Renal cortical epithelial cell (primary cell): ENCODE results near the gene CENPT. TPM values are rescaled to one million over a fixed set of nuclear protein-coding genes. Genes with fewer than 3 reads are reported as not detected.
A peak's percentile ranks its signal among the peaks of the same experiment; 100 is the strongest.

Experiments used
- DNase-seq: peaks from one replicate; pipeline ENCODE4 v3.0.0-alpha.2; 2011; ENCODE audit warnings: low read depth
- total RNA-seq: library from RNA; depleted of rRNA; stranded (reverse); fragments of >200 nt; gene quantifications from 2 replicates; pipeline ENCODE4 v1.2.3, GENCODE V29; 2014

Gene CENPT, protein sequence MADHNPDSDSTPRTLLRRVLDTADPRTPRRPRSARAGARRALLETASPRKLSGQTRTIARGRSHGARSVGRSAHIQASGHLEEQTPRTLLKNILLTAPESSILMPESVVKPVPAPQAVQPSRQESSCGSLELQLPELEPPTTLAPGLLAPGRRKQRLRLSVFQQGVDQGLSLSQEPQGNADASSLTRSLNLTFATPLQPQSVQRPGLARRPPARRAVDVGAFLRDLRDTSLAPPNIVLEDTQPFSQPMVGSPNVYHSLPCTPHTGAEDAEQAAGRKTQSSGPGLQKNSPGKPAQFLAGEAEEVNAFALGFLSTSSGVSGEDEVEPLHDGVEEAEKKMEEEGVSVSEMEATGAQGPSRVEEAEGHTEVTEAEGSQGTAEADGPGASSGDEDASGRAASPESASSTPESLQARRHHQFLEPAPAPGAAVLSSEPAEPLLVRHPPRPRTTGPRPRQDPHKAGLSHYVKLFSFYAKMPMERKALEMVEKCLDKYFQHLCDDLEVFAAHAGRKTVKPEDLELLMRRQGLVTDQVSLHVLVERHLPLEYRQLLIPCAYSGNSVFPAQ
- total RNA-seq, result 34.7 and 37.2 TPM in 2 replicates

DNA sequence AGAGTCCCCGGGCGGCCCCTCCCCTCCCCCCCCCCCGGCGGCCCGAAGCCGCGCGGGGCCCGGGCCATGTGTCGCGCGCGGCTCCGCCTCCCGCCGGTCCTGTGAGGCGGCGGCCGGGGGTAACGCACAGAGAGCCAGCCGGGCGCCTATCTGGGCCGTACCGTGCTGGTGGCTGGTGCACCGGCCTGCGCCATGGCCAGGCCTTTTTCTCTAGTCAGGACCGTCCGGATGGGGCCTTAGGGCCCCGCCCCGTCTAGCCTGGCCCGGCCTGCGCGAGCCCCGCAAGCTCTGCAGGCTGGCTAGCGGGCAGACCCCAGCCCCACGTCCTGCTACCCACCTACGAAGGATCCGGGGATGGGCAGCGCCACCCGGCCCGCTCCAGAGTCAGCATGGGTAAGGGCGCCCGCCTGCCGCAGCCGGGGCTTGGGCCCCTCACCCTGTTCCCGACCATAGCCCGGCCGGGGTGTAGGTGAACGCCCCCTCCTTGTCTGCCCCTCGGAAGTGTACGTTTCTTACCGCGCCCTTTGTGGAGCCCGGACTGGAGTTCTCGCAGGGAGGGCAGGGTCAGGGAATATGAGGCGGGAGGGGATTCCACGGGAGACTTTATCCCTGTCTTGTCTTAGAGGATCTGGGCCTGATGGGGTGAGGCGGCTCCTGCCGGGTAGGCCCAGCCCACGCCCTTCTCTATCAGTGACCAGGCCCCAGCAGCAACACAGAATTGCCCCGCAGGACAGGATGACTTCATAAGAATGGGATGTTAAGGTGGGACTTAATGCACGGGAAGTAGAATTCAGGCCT, at the start of gene CENPT:
Gene CENPT (minus strand): TSS at position 630 of the 798 bp plus-strand sequence. CDS start 13,834 bp downstream, outside the sequence.
- peak; percentile 75 for DNase-seq

DNA sequence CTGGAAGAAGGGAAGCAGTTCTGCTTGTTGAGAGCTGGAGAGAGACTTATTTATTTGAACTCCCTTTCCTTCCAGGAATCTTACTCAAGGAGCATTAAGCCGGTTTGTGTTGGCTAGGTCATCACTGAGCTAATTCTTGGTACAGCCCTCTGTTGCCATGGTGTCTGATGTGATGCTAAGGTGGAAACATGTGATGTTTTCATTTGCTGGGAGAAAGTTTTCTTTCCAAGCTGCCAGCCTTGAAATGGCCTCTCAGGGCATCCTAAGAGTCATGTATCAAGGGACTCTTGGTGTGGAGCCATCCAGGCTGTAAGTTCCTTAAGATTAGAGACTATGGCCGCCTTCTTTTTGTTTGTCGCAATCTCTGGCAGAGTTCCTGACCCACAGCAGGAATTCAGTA, 49.7 kb upstream of the CENPT start:
- DNase-seq, result peak; percentile 60

DNA sequence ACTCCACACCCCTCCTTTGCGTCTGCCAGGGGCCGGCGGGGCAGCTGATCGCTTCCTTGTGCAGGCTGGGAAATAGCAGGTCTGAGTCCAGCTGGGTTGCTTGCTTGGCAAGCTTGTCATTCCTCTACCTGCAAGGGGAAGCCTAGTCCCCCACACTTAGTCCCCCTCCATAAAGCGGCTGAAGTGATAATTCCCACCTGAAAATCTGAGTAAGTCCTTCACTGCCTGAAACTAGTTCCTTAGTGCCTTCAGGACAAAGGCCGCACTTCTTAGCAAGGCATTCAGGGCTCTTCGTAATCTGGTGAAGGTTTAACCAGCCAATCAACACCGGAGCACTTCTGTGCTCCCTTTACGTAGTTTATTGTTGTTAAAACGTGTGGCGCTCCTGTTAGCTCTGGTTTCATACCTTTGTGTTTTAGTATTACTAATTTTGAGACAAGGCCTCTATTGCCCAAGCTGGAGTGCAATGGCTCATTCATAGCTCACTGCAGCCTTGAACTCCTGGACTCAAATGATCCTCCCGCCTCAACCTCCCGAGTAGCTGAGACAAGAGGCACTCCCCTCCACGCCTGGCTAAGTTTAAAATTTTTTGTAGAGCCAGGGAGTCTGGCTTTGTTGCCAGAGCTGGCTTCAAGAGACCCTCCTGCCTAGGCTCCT, 46.4 kb upstream of the CENPT start:
- DNase-seq, result peak; percentile 42

DNA sequence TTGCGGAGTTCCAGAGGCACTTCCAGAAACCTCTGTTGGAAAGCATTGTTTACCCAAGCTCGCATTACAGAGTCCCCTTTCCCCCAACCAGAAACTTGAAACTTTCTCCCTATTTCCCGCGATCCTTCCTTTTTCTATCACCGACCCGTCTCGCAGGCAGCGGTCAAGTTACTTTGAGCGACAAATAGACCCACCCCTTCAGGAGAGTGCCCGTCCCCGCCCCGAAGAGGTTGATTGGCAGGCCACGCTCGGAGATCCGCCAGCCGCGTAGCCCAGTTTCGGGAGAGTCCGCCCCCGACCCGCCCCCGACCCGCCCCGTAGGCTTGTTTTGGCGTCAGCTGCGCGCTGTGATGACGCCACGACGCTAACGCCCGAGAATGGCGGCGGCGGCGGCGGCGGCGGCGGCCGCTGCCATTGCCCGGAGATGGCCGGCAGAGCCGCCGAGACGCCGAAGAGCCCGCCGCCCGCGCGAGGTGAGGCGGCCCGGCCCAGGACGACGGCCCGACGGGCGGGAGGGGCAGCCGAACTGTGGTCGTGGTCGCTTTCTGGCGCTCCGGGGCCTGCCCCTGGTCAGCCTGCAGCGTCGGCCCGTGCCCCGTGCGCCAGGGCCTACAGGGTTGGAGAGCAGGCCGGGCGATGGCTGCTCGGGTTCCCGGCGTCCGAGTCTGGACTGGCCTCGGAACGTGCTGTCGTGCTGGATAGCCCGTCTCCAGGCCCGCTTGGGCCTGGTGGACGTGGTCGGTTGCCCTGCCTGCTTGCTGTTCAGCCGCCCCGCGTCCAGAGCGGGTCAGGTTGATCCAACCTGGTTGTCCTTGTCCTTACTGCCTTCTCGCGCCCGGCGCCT, 45.6 kb upstream of the CENPT start, which contains the start of gene PSKH1:
Gene PSKH1 (plus strand): TSS at position 356 of the 844 bp plus-strand sequence. CDS start 15,496 bp downstream, outside the sequence.
- peak; percentile 85 for DNase-seq

DNA sequence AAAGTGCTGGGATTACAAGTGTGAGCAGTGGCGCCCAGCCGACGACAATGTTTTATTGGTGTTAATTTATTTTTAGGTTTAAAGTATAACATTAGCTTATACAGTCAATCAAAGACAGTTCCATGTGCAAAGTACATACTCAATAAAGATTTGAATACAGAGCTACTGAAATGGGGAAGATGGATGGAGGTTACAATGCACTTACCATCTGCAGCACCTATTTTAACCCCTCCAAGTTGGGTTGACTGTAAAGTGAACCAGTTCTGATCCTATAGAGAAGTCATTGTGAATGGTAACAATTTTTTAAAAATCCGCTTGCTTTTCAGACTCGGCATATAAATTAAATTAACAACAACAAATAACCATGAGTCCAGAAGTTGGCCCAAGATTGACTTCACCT, 44.9 kb upstream of the CENPT start:
- DNase-seq, result no peak

DNA sequence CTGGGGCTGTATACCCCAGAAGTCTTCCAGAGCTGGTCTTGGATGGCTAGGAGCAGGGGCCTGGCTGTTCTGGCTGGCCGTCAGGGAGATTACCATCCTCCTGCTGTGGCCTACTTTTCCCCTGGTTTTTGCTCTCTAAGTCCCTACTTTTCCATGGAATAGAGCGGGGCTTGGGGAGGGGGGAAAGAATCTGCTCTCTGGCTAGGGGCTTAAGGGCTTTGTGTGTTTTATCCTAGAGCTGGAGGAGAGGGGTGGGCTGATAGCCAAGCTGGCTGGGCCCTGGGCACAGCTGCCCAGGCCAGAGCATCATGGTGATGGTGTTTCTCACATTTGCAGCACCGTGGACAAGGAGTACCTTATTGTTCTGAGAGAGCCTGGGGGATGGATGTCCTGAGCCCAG, 40.8 kb upstream of the CENPT start:
- DNase-seq, result no peak

DNA sequence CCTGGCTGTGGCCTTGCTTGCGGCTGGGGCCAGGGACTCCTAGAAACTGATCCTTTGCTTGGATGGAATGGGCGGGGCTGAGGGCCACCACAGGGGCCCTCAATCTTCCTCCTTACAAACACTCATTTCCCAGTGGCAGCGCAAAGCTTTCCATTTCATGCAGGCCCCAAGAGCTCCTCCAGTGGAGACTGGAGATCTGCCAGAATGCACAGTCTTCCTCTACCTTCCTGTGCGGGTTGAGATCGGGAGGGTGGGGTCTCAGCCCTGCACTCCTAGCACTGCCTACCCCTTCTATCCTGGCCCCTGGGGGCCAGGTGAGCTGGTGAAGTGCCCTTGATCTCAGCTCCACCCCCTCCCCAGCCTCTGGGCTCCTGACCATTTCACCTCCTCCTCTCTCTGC, 38.9 kb upstream of the CENPT start:
- DNase-seq, result no peak

DNA sequence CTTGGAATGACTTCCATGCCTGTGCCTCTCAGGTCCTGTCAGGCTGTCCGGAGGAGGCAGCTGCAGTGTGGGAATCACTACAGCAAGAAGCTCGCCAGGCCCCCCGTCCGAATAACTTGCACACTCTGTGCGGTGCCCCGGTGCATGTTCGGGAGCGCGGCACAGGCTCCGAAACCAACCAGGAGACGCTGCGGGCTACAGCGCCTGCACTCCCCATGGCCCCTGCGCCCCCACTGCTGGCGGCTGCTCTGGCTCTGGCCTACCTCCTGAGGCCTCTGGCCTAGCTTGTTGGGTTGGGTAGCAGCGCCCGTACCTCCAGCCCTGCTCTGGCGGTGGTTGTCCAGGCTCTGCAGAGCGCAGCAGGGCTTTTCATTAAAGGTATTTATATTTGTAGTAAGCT, 38.5 kb upstream of the CENPT start:
- DNase-seq, result no peak

DNA sequence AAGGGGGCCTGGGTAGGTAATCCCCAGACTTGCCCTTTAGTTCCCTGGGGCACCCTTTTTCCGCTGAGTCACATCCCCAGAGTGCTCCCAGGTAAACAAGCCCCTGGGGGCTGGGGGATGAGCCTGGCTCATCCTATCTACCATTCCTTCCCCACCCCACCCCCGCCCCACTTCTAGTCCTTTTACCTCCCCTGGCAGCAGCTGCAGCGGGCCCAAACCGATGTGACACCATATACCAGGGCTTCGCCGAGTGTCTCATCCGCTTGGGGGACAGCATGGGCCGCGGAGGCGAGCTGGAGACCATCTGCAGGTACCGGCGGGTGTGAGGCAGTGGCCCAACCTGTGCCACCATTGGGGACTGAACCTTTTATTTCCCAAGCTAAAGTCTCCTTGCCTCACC, 38.1 kb upstream of the CENPT start:
- DNase-seq, result no peak

DNA sequence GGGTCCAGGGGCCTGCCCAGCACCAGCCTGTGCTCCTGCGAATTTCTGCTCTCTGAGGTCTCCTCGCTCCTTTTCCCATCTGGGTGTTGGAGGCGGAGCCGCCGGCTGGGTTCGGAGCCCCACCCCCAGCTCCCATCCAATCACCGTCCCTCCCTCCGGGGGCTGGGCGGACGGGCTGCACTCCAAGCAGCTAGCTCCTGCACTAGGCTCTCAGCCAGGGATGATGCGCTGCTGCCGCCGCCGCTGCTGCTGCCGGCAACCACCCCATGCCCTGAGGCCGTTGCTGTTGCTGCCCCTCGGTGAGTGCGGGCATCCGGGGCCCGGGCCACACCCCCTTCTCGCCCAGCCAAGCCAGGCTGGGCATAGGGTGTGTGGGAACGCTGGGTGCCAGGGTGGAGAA, 37.2 kb upstream of the CENPT start, which contains the start of gene NRN1L:
Gene NRN1L (plus strand): TSS at position 202 of the 400 bp plus-strand sequence. CDS start 19 bp downstream, at position 221.
- DNase-seq, result peak; percentile 40

DNA sequence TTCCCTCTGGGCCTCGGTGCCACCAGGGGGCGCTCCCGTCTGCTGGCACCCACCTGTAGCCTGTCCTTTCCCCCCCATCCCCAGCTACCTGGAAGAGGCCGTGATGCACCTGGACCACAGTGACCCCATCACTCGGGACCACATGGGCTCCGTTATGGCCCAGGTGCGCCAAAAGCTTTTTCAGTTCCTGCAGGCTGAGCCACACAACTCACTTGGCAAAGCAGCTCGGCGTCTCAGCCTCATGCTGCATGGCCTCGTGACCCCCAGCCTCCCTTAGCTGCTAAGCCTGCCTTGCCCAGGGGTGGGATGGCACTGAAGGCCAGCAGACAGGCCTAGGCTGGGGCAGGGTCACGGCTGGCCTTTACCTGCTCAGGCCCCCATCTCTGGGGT, 36.4 kb upstream of the CENPT start:
- DNase-seq, result peak; percentile 21

DNA sequence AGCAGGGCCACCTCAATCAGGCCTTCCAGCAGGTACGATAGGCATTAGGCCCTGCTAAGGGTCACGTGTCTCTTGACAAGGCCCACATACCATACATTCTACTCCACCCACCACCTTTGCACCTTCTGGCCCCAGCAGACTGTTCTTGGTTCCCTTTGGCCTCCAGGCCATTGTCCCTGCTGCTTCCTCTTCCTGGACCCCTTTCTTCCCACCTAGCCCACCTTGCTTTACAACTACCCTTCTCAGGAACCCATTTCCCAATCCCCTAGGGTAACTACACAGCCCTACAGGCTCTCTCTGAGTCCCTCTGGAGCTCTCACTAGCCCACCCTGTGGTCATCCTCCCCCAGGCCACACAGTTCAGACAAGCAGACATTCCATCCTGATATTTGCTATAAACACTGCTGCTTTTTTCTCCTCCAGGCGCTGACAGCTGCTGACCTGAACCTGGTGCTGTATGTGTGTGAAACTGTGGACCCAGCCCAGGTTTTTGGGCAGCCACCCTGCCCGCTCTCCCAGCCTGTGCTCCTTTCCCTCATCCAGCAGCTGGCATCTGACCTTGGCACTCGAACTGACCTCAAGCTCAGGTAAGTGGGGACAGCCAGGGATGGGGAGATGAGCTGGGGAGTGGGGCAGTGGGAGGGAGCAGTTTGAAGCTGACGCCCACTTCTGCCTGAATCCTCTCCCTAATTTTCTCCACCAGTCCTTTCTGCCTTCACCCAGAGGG, 35.8 kb upstream of the CENPT start:
- DNase-seq, result no peak

DNA sequence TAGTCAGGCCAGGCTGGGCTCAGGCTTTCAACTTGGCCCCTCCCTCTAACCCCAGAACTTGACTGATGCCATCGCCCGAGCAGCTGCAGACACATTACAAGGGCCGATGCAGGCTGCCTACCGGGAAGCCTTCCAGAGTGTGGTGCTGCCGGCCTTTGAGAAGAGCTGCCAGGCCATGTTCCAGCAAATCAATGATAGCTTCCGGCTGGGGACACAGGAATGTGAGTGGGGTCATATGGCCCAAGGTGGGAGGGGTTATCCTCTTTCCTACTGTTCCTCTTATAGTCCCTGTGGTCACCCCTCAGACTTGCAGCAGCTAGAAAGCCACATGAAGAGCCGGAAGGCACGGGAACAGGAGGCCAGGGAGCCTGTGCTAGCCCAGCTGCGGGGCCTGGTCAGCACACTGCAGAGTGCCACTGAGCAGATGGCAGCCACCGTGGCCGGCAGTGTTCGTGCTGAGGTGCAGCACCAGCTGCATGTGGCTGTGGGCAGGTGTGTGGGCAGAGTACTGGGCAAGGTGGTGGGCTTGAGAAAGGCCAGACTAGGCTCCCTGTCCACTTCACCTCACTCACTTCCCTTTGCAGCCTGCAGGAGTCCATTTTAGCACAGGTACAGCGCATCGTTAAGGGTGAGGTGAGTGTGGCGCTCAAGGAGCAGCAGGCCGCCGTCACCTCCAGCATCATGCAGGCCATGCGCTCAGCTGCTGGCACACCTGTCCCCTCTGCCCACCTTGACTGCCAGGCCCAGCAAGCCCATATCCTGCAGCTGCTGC, 35.1 kb upstream of the CENPT start:
- DNase-seq, result no peak

DNA sequence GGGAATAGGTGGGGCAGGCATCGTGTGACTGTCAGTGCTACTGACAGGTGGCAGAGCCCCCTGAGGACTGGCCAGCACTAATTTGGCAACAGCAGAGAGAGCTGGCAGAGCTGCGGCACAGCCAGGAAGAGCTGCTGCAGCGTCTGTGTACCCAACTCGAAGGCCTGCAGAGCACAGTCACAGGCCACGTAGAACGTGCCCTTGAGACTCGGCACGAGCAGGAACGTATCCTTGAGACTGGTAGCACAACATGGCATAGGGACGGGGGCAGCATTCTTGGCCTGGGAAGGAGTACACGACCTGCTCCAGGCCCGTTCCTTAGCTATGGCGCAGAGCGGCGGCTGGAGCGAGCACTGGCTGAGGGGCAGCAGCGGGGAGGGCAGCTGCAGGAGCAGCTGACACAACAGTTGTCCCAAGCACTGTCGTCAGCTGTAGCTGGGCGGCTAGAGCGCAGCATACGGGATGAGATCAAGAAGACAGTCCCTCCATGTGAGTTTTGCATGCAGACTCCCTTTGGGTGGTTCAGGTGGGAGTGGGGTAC, 34.2 kb upstream of the CENPT start:
- no peak for DNase-seq

DNA sequence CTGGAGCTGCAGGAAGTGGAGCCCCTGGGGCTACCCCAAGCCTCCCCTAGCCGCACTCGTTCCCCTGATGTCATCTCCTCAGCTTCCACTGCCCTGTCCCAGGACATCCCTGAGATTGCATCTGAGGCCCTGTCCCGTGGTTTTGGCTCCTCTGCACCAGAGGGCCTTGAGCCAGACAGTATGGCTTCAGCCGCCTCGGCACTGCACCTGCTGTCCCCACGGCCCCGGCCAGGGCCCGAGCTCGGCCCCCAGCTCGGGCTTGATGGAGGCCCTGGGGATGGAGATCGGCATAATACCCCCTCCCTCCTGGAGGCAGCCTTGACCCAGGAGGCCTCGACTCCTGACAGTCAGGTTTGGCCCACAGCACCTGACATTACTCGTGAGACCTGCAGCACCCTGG, 33.1 kb upstream of the CENPT start:
- no peak for DNase-seq

DNA sequence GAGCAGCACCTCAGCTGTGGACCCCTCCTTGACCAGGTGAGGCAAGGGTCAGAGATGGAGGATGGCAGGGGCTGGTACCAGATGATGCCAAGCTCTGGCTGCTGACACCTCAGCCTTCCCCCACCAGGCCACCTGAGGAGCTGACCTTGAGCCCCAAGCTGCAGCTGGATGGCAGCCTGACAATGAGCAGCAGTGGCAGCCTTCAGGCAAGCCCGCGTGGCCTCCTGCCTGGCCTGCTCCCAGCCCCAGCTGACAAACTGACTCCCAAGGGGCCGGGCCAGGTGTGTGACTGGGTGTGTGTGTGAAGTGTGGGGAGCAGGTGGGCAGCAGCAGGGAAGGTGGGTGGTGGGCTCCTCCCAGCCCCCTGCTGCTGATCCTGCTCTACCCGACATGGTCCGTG, 32.4 kb upstream of the CENPT start:
- DNase-seq, result no peak

DNA sequence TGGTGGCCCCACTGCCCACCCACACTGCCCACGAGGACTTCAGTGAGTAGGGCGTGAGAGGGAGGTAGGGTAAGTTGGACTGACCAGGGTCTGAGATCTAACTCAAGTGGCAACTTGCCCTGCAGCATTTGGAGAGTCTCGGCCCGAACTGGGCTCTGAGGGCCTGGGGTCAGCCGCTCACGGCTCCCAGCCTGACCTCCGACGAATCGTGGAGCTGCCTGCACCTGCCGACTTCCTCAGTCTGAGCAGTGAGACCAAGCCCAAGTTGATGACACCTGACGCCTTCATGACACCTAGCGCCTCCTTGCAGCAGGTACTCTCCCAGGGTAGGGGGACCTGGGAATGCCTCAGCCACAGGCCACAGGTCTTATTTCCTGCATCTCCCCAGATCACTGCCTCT, 32.0 kb upstream of the CENPT start:
- no peak for DNase-seq

DNA sequence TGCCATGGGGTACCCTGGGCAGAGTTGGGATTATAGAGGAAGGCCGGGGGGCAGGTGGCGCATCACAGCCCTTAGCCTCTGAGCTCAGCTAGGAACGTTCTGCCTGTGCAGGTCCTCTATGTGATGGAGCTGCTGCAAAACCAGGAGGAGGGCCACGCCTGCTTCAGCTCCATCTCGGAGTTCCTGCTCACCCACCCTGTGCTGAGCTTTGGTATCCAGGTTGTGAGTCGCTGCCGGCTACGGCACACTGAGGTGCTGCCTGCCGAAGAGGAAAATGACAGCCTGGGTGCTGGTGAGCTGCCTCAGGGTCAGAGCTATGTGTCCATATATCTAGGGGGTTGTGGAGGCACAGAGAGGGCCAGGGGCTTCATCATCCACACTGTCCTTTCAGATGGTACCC, 31.4 kb upstream of the CENPT start:
- DNase-seq, result no peak

DNA sequence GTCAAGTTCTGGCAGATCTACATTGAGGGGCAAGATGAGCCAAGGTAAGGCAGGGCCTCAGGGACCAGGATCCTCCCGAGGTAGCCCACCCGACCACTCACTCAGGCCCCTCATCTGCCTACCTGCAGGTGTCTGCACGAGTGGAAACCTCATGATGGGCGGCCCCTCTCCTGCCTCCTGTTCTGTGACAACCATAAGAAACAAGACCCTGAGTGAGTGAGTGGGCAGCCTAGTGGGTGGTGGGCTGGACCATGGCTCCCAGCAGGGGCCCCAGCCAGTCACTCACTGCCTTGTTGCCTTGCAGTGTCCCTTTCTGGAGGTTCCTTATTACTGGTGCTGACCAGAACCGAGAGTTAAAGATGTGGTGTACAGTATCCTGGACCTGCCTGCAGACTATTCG, 30.7 kb upstream of the CENPT start:
- no peak for DNase-seq
